GM18505 (cell line): ENCODE results near the gene LUC7L.
A peak's percentile ranks its signal among the peaks of the same experiment; 100 is the strongest.

ENCODE experiments used
- ATAC-seq: cut with Tn5 transposase; IDR thresholded peaks from one replicate; pipeline ENCODE4 v1.9.1; 2021; ENCODE audit not compliant: unreplicated experiment
- POLR2A ChIP-seq: IDR thresholded peaks from 4 replicates; pipeline ENCODE4 v1.6.1; 2011; ENCODE audit warnings: borderline replicate concordance; ENCODE audit not compliant: insufficient read depth, insufficient read length; ENCODE audit errors: extremely low read depth

Gene LUC7L, protein sequence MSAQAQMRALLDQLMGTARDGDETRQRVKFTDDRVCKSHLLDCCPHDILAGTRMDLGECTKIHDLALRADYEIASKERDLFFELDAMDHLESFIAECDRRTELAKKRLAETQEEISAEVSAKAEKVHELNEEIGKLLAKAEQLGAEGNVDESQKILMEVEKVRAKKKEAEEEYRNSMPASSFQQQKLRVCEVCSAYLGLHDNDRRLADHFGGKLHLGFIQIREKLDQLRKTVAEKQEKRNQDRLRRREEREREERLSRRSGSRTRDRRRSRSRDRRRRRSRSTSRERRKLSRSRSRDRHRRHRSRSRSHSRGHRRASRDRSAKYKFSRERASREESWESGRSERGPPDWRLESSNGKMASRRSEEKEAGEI

DNA sequence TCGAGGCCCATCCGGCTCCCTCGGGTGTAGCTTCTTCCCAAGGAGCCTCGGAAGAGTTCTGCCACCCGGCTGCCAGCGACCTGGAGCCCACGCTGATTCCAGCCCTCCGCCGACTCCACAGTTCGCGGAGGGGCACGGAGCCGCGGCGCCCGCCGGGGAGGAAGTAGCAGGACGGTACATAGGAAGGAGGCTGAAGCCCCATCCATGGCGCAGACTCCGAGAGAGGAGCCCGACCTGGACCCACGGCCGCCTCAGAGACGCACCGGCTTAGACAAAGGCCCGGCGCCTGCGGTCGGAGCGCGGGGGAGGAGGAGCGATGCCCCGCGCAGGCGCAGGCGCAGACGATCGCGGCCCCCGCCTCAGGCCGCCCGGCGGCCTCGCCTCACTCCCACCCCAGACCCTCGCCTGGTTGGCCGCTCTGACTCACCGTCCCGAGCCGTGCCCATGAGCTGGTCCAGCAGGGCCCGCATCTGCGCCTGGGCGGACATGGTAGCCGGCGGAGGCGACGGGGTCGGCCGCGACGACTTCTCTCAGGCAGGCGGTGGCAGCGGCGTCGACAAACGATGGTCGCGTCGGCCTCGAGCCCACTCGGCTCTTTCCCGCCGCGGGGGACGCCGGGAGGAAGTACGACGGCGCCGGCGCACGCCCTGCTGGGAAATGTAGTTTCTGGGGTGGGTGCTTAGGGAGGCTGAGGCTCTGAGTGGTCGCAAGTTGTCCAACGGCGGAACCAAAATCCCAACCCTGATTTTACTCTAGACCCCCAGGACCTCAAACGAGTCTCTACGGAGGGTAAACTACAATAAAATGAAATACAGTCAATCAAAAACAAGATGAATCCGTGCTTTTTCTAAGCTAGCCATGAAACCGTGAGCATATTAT lies at the start of gene LUC7L:
Gene LUC7L, minus strand, starts transcription at position 598 of the 879 bp plus-strand sequence. Its CDS starts 110 bp downstream, at position 488.
- peak; percentile 99 for TF ChIP-seq POLR2A
- ATAC-seq: peak; percentile 83

DNA sequence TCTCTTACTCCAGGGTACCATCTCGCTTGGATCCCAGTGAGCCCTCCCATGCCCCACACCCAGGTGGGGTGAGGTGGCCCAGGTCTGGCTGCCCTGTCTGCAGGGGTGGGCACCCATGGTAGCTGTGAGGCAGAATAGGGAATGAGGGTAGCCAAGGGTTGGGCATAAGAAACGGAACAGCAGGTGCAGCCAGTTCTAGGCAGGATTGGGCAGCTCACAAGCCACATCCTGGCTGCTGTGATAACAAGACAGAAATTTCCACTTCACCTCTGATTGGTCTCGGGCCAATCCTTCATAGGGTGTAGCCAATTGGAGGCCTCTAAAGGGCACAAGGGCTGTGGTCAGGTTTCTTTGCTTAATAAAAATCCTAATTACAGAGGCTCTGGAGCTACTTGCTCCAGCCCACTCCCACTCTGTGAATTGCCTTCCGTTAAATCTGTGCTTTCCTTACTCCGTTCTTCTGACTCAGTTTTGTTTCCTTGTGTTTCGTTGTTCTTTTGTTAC lies 49.7 kb upstream of the LUC7L start:
- no peak for ATAC-seq
- TF ChIP-seq POLR2A: no peak

DNA sequence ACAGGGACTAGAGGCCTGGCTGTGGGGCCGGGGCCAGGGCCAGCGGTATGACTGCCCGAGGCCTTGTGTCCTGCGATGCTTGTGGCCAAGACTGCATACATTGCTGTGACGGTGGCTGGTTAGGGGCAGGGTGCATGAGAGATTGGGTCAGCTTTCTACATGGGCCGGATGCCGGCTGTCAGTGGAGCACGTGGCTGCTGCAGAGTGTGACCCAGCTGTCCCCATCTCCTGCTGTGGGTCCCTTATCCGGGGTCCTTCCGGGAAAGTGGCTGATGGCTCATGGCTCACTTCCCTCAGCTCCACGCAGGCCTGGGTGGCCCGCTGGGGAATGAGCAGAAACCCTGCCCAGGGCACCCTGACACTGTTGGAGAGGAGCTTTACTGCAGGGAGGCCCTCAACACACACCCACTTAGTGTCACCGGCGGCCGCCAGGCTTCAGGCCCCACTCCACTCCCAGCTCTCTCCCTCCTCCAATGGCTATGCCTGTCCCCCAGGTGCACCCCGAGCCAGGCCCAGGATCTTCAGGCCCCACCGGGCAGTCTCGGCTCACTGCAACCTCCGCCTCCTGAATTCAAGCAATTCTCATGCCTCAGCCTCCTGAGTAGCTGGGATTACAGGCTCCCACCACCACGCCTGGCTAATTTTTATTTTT lies 47.3 kb upstream of the LUC7L start:
- no peak for ATAC-seq
- no peak for TF ChIP-seq POLR2A

DNA sequence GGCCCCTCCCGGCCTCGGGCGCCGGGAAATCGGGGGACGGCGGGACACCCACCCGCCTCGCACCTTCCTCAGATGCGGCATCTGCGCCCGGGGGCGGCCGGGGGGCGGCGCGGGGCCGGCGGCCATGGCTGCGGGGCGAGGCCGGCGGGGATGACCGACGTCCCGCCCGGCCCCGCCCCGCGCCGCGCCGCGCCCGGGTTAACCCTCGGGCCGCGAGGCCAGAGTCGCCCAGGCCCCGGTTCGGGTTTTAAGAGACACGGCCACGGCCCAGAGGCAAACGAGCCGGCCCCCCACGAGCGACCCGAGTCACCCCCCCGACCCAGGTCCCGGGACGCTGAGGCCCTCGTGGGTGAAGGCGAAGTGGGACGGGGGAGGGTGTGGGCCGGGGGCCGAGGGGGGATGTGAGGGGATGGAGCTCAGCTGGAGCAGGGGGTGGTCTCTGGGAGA lies 46.6 kb upstream of the LUC7L start, which contains the start of gene RGS11:
Gene RGS11, minus strand, starts transcription at position 159 of the 447 bp plus-strand sequence. Its CDS starts 33 bp downstream, at position 126.
- TF ChIP-seq POLR2A: no peak
- no peak for ATAC-seq

DNA sequence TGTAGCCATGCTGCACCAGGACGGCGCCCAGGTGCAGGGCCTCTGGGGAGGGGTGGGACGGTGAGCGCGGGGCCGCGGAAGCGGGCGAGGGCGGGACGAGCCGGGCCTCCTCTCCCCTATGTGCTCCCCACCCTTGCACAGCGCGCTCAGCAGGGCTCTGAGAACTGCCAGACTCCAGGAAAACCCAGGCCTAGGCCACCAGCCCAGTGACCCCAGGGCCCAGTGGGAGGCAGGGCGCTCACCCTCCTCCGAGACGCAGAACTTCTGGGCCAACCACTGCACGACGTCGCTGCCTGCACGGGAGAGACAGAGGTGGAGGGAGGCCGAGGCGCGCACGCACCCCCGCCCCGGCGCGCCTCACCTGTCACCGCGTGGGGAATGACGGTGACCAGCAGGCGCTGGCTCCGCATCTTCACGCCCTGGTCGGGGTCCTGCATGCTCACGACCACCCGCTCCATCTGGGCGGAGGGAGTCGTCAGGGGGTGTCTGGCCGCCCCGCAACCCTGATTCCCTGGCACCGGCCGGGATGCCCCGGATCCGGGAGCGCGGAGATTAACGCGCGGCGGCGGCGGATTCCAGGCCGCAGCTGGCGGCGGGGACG lies 45.9 kb upstream of the LUC7L start:
- no peak for ATAC-seq
- no peak for TF ChIP-seq POLR2A

DNA sequence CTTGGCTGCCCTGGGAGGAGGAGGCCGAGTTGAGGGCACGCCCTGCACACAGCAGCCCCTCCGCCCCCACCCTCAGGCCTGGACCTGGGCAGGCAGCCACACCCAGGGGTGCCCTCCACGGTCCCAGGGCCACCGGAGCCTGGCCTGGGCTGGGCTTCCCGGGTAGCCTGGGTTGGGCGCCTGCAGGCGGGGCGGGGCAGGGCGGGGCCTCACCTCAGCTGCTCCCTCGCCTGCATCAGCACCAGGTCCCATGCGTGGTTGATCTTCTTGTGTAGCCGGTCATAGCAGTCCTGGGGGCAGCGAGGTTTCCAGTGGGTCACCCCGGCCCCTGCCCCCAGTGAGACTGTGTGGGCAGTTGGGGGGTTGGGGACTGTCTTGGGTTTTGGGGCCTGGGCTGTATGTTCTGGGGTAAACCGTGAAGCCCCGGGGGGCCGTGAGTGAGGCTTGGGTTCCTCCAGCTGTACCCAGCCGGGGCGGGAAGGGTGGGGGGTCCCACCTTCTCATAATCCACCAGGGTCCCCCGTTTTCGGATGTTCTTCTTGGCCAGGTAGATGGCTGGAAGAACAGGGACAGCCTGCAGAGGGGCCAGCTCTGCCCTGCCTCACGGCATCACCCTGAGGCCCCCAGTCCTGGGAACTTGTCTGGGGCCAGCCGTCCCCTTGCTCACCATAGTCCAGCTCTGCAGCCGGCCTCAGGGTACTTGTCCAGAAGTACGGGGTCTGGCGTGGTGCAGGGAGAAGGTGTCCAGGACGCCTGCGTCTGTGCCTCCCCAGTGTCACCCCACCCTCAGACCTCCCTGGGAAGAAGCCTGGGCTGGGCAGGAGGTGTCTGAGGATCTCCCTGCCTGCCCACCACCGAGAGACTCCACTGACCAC lies 44.5 kb upstream of the LUC7L start:
- no peak for ATAC-seq
- no peak for TF ChIP-seq POLR2A

DNA sequence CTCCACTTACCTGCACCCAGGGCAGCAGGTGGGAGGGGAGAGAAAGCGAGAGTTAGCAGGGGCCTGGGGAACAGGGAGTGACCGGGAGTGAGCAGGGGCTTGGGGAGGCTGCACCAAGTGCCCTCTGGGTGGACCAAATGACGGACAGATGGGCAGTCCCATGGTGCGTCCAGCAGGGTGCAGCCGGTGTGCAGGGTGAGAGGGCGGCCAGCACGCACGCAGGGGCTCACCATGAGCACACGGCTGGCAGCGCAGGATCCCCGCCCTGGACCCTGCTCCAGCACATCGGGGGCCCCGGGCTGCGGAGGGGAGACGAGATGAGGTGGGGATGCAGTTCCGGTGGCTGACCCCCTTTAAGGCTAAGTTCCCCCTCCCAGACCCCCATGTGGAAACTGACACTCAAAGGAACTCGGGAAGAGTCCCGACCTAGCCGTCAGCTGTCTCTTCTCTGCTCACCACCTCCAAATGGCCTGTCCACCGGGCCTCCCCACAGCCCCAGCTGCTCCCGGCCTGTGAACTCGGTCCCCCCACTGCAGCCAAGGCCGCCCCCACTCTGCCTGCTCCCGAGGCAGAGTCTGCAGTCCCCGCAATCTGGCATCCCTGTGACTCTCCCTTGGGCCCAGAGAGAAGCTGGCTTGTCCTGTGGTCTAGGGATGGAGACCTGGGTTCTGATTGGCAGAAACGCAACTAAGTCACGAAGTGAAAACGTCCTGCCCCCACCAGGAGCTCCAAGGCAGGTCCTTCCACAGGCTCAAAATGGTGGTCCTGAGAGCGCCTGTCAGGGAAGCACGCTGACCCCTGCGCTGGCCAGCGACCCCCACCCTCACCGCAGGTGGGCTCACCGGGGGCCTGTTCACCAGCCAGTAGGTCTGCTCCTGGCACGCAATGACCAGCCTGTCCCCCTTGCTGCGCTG lies 43.6 kb upstream of the LUC7L start:
- TF ChIP-seq POLR2A: no peak
- ATAC-seq: no peak

DNA sequence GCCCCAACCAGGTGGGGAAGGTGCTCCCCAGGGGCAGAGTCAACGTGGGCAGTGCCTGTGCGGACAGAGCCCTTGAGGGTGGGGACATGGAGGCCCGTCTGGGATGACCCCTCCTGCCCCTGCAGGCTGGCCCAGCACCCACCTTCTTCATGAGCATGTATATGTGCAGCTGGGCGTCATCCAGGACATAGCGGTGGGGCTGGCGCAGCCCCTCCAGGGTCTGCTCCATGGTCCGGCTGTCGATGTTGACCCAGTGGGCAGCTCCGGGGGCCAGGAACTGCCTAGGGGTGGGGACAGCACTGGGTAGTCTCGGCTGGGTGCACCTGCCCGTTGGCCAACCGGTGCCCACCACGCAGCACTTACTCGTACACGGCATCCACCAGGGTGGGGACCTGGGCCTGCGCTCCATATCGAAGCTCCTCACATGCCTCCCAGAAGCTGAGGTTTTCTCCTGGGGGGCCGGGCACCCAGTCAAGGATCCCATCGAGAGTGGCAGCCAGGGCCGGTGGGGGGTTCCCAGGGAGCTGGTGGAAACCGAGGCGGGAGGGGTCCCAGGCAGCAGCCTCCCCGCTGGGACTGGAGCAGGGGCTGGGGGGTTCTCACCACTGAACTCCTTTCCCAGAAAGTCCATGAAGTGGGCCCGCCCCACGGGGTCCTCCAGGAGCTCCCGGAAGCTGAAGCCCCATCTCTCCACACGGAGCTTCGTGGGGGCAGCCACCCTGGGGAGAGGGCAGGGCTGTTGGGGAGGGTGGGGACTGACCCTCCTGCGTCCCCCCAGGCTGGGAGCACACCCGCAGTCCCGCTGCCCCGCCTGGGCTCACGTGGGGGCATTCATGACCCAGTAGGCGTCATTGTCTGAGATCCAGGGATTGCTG lies 41.4 kb upstream of the LUC7L start:
- ATAC-seq: no peak
- TF ChIP-seq POLR2A: no peak

DNA sequence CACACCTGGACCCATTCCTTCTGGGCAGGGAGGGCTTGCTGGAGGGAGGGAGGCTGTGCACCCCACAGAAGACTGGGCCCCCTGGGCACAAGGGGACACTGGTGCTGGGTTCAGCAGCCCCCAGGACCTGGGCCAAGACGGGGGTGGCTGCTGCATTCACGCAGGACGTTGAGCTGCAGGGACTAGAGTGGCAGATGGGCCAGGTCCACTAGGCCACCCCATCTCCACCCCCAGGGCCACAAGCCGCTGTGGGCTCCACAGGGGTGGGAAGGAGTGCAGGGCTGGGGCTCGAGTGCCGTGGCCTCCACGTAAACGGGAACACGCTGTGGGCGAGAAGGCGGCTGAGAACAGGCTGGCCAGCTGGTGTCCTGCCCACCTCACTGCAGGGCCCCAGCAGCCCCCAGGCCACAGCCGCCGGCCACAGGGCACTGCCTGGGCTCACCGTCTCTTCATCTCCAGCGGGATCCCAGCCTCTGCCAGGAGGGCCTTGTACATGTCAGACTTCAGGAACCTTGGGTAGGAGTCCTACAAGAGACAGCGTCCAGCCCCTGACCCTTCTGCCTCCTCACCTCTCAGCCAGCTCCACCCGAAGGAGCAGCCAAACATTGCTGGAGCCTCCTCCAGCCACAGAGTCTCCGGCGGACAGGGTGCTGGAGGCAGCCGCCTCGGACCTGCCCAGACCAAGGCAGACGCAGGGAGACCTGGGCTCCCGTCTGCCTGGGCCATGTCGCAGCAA lies 40.0 kb upstream of the LUC7L start:
- no peak for ATAC-seq
- TF ChIP-seq POLR2A: no peak
